GM19455 (cell line): ENCODE results near the gene MATK.
"Not testable (repeated sequence)": the region's sequence is repeated elsewhere in the genome, so short reads cannot be mapped to it uniquely, and the experiment has no call there.

ENCODE experiments used
- ATAC-seq: cut with Tn5 transposase; IDR thresholded peaks from one replicate; pipeline ENCODE4 v1.9.1; 2021; ENCODE audit not compliant: unreplicated experiment

The MATK gene

DNA sequence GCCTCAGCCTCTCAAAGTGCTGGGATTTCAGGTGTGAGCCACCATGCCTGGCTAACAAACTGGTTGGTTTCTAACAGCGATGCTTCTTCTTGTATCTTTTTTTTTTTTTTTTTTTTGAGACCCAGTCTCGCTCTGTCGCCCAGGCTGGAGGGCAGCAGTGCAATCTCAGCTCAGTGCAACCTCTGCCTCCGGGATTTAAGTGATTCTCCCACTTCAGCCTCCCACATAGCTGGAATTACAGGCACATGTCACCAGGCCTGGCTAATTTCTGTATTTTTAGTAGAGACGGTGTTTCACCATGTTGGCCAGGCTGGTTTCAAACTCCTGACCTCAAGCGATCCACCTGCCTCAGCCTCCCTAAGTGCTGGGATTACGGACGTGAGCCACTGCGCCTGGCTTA is 30.0 kb upstream of the MATK start:
- not testable (repeated sequence) for ATAC-seq

DNA sequence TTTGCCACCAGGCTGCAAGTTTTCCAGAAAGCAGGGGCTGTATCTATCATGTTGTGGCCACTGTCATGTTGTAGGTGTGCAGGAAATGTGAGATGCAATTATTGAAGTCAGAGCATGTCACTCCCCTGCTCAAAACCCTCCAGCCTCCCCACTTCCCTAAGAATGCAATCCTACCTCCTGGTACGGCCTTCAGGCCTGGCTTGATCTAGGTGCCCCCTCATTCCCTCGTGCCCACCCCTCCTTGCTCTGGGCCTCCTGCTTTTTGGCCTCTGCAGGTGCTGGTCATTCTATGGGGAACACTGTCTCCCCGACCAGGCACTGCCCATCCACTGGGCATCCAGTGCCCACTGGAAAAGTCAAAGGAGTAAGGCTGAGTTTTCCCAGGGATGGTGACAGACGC is 28.5 kb upstream of the MATK start:
- no peak for ATAC-seq

DNA sequence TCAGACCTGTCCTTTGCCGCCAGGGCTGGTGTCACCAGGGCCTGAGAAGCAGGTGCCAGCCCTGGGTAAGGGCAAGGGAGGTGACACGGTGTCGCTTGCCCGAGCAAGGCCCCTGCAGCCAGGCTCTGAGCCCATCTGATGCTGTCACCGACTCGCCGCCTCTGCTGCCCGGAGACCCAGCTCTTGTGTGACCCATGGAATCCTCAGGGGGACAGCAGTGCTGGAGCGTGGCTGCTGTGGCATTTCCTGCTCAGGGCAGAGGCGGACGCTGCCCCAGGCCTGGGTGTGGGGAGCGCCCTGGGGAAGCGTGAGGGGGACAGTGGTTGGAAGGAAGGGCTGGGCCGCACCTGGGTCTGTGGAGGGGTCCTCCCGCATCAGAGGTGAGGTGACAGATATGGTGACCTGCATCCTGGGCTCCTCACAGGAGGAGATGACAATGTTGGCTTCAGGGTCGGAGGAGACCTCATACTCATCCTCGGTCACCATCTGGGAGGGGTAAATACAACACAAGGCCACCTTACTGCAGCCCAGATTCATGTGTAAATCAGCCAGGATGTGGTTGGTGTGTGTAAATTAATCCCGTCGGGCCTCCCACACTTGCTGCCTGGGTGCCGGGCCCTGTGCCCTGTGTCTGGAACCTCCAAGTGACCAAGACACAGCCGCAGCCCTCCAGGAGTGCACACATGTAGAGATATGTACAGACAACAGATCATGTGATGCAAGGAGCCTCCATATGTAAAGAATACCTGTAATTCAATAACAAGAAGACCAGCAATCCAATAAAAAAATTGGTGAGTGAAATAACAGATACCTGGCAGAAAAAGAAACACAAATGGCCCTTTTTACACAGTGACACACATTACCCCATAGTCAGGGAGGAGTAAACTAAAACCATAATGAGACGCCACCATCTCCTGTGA is 27.6 kb upstream of the MATK start:
- ATAC-seq: no peak

DNA sequence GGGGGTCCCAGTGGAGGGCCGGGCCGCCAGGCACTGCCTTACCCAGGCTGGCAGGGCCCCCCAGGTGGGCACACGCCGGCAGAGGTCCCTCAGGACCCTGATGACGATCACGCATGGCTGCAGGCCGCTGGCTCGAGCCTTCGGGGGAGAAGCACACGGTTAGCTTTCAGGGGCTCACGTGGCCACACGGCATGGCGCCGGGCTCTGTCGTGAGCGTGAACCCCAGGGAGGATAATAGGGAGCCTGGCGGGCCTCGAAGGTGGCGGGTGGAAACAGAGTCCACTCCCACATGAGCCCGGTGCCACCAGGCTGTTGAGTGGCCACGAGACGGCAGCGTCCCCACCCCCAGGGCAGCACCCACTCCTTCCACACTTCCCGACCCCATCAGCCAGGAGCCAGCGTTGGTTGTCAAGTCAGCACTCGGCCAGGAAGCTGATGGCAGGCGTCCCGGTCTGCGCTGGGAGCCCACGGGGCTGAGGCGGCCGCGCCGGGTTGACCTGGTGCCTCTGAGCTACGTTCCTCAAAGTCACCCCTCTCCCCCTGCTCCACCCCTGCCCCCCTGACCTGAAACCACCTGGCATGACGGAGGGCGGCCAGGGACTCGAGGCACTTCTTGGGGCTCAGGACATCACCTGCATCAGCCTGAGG is 24.7 kb upstream of the MATK start:
- ATAC-seq: no peak

DNA sequence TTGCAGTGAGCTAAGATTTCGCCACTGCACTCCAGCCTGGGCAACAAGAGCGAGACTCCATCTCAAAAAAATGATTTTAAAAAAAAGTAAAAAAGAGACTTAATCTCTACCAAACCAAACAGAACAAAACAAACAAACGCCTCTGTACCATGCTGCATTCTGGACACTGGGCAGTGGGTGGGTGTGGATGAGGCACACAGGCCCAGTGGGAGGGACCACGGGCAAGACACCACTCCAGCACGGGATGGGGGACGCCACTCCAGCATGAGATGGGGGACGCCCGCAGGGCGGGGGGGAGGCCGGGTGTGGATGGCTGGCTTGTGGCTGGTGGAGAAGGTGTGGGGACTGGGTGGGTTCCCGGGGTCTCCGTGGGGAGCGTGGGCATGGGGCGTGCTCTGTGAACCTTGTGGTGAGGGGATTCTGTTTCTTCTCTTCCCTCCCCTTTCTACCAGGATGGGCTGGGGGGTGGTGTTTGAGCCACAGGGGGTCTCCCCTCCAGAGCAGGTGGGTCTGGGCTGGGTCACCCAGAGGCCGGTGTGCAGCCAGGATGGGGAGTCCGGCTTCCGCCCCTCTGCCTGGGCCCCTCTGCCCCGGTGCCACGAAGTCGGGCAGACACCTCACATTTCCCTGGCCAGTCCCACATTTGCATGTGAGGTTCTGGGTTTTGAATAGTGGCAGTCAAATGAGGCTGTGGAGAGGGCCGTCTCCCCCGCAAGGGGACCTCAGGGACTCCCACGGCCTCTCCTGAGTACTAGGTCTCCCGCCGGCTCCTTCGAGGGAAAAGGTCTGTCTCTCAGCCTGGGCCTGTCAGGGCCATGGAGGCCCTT is 23.9 kb upstream of the MATK start:
- ATAC-seq: no peak

DNA sequence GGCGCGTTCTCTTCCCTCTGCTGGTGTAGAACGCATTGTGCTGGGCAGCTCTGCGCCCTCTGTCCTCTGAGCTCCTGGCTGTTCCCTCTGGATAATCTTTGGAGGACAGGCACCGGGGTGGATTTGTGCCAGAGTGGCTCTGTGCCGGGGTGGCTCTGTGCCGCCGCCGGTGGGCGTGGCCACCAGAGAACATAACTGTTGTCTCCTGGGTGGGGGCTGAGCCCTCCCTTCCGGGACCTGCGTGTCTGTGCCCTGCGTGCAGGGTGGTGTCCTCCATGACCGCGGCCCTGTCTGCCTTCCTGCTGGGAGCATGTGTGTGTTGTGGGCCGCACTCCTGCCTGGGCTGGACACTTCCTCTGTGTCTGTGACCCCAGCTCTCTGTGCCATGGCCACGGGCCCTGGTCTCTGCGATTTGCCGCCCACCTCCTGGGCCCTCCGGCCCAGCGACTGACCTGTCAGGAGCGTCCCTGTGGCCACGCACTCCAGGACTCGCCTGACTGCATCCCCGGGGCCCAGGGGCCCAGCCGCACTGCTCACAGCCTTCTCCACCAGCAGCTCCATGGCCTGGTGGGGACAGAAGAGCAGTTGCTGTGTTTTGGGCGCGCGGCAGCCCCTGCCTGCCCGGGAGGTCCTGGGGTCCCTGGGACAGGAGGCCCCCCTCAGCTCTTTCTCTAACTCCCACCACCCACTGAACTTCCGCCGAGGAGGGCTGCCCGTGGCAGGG is 22.4 kb upstream of the MATK start:
- ATAC-seq: no peak

DNA sequence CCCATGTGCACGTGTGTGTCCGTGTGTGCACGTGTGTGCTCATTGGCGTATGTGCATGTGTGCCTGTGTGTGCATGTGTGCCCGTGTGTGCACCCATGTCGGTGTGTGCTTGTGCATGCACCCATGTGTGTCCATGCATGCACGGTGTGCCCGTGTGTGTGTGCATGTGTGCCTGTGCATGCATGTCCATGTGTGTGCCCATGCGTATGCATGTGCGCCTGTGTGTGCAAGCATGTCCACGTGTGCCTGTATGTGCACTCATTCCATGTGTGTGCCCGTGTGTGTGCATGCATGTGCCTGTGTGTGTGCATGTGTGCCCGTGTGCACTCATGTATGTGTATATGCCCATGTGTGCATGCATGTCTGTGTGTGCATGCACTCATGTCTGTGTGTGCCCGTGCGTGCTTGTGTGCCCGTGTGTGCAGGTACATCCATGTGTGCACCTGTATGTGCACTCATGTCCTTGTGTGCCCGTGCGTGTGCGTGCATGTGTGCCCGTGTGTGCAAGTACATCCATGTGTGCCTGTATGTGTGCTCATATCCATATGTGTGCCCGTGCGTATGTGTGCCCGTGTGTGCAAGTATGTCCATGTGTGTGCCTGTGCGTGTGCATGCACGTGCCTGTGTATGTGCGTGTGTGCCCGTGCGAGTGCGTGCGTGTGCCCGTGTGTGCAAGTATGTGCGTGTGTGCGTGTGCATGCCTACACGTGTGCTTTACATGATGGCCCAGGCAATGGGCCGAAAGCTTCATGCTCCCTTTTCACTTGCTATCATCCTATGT is 21.6 kb upstream of the MATK start:
- no peak for ATAC-seq

DNA sequence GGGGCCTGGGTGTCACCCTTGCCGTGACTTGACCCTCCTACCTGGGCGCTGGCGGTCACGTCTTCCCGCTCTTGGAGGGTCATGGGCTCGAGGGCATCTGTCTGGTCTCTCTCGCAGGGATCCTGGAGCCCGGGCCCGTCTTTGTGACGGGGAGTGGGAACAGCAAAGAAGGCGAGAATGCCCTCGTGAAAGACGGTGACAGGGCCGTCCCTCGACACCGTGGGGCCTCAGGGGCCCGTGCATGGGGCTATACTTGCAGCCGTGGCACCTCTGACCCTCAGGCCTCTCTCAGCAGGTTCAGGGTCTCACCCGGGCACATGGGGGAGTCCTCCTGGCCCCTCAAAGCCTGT is 20.9 kb upstream of the MATK start:
- ATAC-seq: no peak

DNA sequence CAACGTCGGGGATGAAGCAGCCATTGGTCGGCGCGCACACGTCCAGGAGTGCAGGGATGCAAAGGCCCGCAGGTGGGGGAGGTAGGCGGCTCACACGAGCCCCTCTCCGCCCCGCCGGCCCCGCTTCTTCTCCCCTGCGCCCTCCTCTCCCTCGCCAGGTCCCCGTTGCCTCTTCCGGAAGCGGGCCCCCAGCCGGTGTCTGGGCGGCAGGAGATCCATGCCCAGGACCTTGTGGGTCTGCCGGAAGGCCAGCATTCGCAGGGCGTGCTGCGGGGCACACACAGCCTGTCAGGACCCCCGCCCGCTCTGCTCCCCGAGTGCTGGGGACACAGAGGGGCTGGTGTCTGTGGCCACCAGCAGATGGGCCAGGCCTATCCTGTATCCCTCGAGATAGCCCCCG is 19.7 kb upstream of the MATK start:
- ATAC-seq: no peak

DNA sequence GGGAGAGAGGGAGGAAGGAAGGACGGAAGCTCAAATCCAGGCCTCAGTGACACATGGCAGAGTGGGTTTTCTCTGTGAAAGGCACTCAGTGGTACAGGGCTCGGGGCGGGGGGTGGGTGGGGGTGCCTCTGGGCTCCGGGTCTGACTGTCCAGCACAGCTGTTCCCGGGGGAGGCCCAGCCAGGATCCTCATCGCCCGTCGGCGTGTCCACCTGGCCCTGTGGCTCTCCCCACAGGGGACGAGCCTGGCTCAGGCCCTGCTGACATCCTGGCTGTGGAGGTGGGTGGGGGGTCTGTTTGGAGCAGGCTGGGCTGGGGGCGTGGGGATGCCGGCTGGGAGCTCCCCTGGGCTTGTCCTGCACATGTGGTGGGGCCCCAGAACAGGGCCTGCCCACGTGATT is 18.2 kb upstream of the MATK start:
- no peak for ATAC-seq

DNA sequence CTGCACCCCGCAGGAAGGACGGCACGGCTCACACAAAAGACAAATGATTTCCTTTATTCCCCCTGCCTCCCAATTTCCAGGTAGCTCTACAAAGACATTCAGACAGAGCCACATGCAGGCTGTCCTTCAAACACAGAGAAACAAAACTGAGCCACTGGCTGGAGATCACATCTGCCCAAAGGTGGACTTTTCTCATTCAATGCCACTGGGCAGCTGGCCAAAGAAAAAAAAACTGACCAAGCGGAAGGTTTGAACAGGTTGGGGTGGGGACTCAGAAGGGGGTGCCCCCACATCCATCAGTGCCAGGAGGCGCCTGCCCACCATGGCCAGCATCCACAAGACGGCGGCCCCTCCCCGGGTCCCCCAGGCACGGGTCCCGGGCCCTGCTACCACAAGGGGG is 17.8 kb upstream of the MATK start:
- no peak for ATAC-seq

DNA sequence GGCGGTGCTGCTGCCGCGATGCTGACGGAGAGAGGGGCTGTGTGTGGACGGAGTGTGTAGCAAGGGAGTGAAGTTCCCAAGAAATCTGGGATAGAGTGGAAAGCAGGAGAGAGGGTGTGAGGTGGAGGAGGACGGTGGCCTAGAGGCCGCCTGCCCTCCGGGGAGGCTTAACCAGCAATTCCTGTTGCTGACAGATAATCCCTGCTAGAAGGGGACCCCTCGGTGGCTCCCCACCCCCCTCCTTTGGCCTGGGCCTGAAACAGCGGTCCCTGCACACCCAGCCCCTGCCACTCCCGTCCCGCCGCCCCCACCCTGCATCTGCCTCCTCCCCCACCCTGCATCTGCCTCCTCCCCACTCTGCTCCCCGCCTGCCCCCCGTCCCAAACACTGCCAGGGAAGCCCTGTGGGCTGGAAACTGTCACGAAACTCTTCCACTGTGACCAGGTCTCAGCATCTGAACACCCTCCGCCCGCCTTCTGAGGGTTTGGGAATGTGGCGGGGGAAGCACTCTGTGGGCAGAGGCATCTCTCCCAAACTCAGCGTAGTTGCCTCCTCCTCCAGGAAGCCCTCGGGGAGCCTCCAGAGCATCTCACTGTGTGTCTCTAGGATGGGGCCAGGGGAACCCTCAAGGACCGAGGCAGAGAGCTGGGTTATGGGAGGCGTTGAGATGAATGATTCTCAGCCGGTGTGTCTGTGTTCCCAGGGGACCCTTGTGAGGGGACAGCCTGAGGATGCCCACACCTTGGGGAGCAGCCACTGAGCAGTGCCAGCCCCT is 17.1 kb upstream of the MATK start:
- ATAC-seq: no peak

DNA sequence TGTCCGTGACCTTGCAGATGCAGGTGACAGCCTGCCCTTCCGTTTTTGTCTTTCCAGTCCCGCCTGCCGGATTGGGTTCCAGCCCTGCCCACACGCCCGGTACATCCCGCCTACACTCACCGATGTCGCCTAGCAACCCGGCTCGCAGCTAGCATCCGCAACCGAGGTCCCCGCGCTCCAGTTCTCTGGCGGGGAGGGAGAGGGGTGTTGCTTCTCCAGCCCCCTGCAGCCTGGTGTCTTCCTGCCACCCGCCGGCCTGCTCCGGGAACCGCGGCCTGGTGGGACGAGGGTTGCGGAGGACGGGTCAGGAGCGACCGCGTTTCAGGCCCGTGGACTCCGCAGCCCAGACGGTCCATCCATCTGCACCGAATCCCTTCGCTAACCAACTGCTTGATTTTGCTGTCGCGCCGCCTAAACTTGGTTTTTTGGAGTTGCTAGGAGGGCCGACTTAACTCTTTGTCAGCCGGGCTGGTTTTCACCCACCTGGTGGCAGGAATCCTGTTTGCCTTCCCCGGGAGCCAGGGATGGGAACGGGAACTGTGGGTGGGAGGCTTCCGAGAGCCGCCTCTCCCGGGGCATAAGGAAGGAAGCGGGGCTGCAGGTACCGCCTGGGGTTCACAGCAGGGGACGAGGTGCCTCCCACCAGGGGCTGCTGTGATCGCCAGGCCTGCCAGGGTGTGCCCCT is 15.4 kb upstream of the MATK start:
- ATAC-seq: no peak

DNA sequence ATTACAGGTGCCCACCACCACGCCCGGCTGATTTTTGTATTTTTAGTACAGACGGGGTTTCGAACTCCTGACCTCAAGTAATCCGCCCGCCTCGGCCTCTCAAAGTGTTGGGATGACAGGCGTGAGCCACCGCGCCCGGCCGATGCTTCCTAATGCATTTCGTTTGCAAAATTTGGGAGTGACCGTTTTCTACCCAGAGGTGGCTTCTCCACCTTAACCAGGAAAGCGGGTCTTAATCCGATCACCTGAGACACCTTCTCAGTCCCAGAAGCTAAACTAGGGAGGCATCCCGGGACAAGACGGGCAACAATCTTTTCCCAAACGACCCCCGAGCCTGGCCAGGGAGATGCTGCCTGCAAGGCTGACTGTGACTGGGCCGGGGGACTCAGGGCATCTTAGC is 14.8 kb upstream of the MATK start:
- ATAC-seq: no peak

DNA sequence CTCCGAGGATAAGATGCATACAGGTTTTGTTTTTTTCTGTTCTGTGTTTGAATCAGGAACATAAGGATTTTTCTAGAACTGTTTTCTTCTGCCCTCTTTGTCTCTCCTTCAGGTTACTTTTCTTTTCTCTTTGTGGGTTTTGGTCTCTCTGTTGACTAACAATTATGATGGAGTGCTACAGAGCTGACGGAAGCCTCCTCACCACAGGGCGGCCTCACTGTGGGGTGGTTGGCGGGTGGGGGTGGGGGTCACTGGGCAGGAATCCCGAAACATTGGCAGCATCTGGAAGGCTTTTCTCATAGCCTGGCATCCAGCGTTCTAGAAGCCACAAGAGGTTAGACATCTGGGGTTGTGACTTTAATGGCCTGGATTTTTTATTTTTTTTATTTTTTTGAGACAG is 12.0 kb upstream of the MATK start:
- ATAC-seq: no peak

DNA sequence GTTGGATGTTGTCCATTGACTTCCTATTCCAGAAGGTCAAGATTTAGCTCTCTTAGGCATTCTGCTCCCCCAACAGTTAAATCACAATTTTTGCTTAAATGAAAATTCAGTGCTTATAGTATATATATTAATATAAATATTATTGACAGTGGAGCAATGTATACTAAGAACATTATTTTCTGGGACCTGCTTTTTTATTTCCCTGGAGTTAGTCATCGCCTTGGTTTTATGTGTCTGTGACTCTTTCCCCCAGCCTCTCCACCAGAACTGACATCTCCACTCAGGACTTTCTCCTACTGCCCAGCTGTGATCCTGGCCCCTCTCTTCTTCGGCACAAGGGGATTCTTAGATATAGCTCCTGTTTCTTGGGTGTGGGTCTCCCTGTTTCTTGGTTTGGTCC is 10.2 kb upstream of the MATK start:
- ATAC-seq: no peak

DNA sequence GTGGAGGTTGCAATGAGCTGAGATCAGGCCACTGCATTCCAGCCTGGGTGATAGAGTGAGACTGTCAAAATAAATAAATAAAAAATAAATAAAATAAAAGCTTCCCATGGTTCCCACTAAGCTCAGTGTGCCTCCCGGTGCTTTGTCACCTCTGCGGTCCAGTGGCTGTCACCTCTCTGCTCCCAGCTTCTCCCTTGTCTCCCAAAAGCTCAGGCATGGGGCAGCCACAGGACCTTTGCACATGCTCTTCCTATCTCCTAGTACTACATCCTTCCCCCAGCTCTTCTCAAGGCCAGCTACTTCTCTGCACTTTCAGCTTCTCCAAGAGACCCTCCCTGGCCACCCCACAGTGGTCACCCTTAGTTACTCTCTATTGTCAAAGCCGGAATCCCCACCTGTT is 7.6 kb upstream of the MATK start:
- ATAC-seq: no peak

DNA sequence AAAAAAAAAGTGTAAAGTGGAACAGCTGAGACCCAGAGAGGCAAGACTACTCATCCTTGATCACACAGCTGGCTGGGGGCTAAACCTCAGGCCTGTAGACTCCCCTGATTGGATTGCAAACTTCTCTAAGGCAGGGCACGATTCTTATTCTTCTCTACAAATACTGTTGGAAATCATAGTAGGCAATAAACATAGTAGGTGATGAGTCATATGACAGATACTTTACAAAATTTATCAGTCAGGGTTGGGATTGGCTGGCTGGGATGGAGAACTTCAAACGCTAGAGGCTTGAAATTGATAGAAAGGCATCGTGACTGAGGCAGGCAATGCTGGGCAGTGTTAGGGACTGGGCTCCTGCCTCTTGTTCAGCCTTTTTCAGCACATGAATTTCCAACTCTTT is 5.9 kb upstream of the MATK start:
- ATAC-seq: no peak

DNA sequence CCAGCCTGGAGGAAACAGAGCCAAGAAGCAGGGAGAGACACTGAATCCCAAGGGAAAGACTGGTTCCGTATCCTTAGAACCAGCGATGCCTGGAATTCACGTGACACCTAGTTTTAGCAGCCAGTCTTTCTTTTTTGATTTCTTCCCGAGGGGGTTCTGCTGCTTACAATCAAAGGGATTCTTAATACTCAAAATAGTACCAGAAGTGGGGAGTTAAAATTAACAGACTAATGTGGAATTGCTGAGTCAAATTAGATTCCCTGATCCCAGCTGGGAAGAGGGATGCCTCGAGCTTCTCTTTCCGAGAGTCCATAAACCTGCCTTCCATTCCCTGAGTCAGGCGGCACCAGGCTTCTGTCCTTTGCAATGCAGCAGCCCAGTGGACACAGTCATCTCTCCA is 4.8 kb upstream of the MATK start:
- no peak for ATAC-seq
